Neuron (in vitro differentiated cells): ENCODE data around the gene RPL13.

Experiments
- H2AFZ ChIP-seq: one replicate; pipeline ENCODE4 v1.6.1; 2013; ENCODE audit warnings: low read depth, mild to moderate bottlenecking, inconsistent platforms, low read length, moderate library complexity
- H3K27me3 ChIP-seq: one replicate; pipeline ENCODE4 v1.6.1; 2013; ENCODE audit warnings: low read length; ENCODE audit not compliant: insufficient read depth
- H3K36me3 ChIP-seq: one replicate; pipeline ENCODE4 v1.6.1; 2013; ENCODE audit warnings: low read length; ENCODE audit not compliant: insufficient read depth
- H3K4me1 ChIP-seq: one replicate; pipeline ENCODE4 v1.6.1; 2013; ENCODE audit warnings: low read length; ENCODE audit not compliant: insufficient read depth
- H3K4me3 ChIP-seq: 2 replicates; pipeline ENCODE4 v1.5.1; 2013; ENCODE audit warnings: mild to moderate bottlenecking, low read length, moderate library complexity
- H3K9me3 ChIP-seq: one replicate; pipeline ENCODE4 v1.6.1; 2013; ENCODE audit warnings: low read length

RPL13 gene

DNA sequence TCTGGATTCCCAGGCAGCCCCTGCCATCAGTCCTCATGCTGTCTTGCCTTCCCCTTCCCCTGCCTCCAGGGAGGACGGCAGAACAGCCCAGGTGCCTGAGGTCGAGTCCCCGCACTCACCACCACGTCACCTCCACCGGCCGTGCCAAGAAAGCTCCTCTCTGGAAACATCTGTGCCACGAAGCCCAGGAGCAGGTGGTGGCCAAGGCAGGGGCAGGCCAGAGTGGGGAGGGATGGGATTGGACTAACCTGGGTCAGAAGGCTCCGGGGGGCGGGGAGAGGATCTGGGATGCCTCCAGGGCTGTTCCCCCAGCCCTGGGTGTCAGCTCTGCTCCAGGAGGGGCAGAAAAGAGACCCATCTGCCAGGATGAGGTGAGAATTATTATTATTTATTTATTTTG, 45.5 kb downstream of the RPL13 start:
- no peak overlapping the region for H2AFZ ChIP-seq
- no peaks in the 10 kb centered on the region for H3K36me3 ChIP-seq
- no peak overlapping the region for H3K4me3 ChIP-seq
- H3K27me3 ChIP-seq: no peaks in the 10 kb centered on the region
- H3K9me3 ChIP-seq: no peaks in the 10 kb centered on the region
- H3K4me1 ChIP-seq: peaks cover 15% of the 10 kb centered on the region

DNA sequence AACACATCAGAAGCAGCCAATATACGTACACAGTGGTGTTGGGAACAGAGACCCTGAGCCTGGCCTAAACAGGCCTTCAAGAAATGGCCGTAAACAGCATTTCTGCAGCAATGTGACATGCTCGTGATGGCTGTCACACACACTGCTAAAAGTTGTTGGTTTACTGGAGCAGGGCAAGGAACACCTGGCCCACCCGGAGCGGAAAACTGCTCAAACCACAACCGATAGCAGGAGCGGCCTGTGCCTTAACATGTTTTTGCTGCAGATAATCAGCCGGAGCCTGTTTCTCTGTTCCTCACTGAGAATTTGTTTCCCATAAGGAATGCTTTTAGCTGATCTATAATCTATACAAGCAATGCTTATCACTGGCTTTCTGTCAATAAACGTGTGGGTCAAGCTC, 47.0 kb downstream of the RPL13 start:
- H3K9me3 ChIP-seq: no peaks in the 10 kb centered on the region
- no peak overlapping the region for H2AFZ ChIP-seq
- H3K36me3 ChIP-seq: no peaks in the 10 kb centered on the region
- H3K27me3 ChIP-seq: no peaks in the 10 kb centered on the region
- H3K4me3 ChIP-seq: no peak overlapping the region
- H3K4me1 ChIP-seq: peaks cover 8% of the 10 kb centered on the region

DNA sequence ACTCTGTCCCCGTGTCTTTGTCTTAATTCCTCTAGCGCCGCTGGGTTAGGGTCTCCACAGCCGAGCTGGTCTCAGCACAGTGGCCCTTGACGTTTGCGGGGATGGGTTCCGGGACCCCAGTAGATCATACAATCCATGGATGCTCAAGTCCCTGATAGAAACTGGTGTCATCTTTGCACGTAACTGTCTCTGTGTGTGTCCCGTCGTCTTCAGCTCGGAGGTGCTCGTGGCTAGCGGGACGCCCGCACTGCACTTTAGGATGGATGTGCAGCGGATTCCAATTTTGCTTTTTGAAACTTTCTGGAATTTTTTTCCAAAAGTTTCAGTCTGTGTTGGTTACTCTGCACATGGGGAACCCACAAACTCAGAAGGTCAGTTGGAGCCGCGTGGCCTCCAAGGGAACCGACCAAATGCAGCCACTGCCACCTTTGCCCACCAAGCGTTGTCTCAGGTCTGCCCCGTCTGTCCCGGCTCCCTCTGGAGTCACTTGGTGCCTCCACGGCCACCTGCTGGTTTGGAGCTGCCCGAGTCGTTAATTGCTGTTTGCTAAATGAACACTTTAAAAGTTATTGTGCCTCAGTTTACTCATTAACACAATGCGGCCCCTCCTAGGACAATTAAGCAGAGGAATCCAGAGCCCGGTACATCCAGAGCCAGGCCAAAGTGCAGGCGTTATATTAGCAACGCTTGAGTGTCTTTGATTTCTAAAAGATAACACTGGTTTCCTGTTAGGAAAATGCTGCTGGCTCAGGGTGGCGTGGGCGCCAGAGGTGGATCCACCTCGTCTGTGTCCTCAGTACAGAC, 47.7 kb downstream of the RPL13 start:
- Histone ChIP-seq H3K9me3 (no peaks in the 10 kb centered on the region), H3K27me3 (no peaks in the 10 kb centered on the region), H3K4me3 (no peak overlapping the region), H3K36me3 (no peaks in the 10 kb centered on the region), H2AFZ (no peak overlapping the region), H3K4me1 (peaks cover 5% of the 10 kb centered on the region)

DNA sequence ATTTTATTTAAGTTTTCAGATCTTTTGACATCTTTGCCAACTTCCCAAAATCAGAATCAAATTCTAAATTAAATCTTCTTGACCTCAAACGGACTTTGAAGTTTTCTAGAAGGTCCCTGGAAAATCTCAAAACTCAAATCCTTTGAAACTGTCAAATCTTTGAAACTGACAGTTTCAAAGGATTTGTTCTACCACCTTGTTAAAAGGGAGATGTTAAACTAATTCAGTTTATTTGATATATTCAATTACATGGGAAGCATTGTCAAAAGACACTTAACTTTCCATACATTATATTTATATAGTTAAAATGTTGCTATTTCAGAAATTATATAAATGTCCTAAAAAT, 49.6 kb downstream of the RPL13 start:
- Histone ChIP-seq H3K4me1 (peaks cover 8% of the 10 kb centered on the region), H3K27me3 (no peaks in the 10 kb centered on the region), H2AFZ (no peak overlapping the region), H3K9me3 (no peaks in the 10 kb centered on the region), H3K36me3 (no peaks in the 10 kb centered on the region), H3K4me3 (no peak overlapping the region)

DNA sequence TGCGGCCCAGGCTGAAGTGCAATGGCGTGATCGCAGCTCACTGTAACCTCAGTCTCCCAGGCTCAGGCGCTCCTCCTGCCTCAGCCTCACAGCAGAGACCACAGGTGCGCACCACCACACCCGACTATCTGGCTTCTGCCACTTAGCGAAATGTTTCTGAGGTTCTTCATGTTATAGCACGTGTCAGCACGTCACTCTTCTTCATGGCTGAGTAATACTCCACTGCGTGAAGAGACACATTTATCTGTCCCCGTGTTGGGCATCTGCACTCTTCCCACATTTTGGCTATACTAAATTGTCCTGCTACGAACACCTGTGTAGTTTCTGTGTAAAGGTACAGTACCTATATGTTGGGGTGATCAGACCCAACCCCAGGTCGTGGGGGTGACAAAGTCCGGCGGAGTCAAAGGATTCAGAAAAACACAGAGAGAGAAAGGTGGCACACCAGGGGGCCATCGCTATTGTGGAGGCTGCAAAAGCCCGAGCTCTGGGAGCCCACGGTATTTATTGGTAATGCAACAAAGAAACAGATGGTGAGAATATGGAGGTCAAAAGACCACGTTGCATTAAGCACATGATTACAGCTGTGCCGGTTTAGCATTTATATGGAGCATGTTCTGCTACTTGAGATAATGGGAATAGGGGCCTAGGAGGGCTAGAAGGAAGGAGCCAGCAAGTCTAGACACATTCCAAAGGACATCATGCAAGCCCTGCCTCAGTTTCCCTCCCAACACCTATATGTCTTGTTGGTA, 52.1 kb downstream of the RPL13 start:
- H3K4me1 ChIP-seq: peaks cover 8% of the 10 kb centered on the region
- H3K4me3 ChIP-seq: no peak overlapping the region
- no peaks in the 10 kb centered on the region for H3K9me3 ChIP-seq
- no peaks in the 10 kb centered on the region for H3K27me3 ChIP-seq
- no peaks in the 10 kb centered on the region for H3K36me3 ChIP-seq
- H2AFZ ChIP-seq: no peak overlapping the region

DNA sequence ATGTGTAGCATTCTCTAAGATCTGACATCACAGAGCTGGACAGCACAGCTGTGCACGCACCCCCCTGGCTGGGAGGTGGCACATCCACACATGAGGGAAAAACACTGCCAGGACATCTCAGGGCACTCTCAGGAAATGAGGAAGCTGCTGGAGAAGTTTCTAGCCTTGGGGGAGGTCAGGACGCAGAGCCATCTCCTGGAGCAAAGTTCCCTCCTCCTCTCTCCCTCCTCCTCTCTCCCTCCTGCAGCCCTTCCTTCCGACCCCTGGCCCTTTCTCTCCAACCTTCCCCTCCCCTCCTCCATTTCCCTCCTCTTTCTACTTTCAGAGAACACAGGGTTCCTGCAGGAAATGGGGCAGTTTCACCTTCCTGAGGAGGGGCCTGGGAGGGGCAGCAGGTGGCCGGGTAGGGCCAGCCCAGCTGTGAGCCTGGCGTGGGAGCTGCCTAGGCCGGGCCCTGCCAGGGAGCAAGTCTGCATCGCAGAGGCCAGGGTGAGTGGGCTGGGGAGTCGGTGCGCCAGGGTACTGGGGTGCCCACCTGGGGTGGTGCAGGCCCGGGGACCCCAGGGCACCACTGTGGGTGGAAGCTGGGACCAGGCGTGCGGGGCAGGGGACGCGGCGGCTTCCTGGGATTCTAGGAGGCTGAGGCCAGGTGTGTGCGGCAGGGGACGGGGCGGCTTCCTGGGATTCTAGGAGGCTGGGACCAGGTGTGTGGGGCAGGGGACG, 52.9 kb downstream of the RPL13 start, which contains the start of gene DPEP1:
DPEP1 (plus strand) TSS at position 412 of the 723 bp plus-strand sequence. CDS start 16,769 bp downstream, outside the sequence.
- H3K27me3 ChIP-seq: no peaks in the 10 kb centered on the region
- H3K9me3 ChIP-seq: no peaks in the 10 kb centered on the region
- H3K4me1 ChIP-seq: peaks cover 8% of the 10 kb centered on the region
- no peak within 1 kb of the TSS for H3K4me3 ChIP-seq
- H2AFZ ChIP-seq: no peak within 1 kb of the TSS
- no peaks in the 10 kb centered on the region for H3K36me3 ChIP-seq

DNA sequence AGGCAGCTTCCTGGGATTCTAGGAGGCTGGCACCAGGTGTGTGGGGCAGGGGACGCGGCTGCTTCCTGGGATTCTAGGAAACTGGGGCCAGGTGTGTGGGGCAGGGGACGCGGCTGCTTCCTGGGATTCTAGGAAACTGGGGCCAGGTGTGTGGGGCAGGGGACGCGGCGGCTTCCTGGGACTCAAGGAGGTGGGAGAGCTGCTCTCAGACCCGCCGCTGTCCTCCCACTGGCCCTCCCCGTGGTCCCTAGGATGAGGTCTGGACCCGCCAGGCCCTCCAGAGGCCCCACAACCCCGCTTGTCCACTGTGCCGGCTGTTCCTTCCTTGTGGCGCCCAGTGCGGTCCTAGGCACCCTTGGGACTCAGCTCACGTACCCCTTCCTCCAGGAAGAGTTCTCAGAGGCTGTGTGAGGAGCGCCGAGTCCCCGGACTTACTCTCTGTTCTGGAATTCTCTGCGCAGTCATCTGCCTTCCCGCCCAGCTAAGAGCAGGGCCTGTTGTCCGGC, 53.5 kb downstream of the RPL13 start:
- H3K9me3 ChIP-seq: no peaks in the 10 kb centered on the region
- H3K4me3 ChIP-seq: no peak overlapping the region
- H3K36me3 ChIP-seq: no peaks in the 10 kb centered on the region
- peaks cover 8% of the 10 kb centered on the region for H3K4me1 ChIP-seq
- no peaks in the 10 kb centered on the region for H3K27me3 ChIP-seq
- H2AFZ ChIP-seq: no peak overlapping the region
